ENCODE measurements around the gene AIF1L. TPM values are rescaled to one million over a fixed set of nuclear protein-coding genes. Genes with fewer than 3 reads are reported as not detected.

AIF1L gene
- polyA plus RNA-seq, 1 donor (not counting 4 experiments of a cell fraction or from before 2014, with no cell fraction given), result 1.5 TPM

DNA sequence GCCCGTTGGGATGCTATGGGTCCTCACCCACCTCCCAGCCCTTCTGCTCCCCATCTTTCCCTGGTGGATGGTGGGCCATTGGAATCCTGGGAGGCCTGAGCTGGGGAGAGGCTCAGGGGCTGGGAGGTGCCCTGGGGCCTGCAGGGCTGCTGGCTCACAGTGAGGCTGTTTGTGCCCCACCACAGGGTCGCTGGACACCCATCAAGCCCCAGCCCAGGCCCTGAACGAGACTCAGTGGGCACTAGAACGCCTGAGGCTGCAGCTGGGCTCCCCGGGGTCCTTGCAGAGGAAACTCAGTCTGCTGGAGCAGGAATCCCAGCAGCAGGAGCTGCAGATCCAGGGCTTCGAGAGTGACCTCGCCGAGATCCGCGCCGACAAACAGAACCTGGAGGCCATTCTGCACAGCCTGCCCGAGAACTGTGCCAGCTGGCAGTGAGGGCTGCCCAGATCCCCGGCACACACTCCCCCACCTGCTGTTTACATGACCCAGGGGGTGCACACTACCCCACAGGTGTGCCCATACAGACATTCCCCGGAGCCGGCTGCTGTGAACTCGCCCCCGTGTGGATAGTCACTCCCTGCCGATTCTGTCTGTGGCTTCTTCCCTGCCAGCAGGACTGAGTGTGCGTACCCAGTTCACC, 4.9 kb upstream of the AIF1L start:
- H3K9me1 ChIP-seq (ENCODE audit: control insufficient read depth, extremely low read depth, insufficient read depth, low read length), result no peaks in the 10 kb centered on the region
- DNase-seq (ENCODE audit: low read depth, low spot score), result no peak
- H4K20me1 ChIP-seq (ENCODE audit: control insufficient read depth, extremely low read depth, insufficient read depth, low read length), result no peaks in the 10 kb centered on the region
- no peak overlapping the region for H3K4me2 ChIP-seq (ENCODE audit: control insufficient read depth, extremely low read depth, insufficient read depth, low read depth, low read length)
- FAIRE-seq, result no peak
- H2AFZ ChIP-seq (ENCODE audit: control insufficient read depth, low read length), result no peak overlapping the region
- H3K4me3 ChIP-seq (ENCODE audit: control insufficient read depth in 2 of 3, extremely low read depth in 1 of 3, insufficient read depth in 2 of 3, low read depth in 1 of 3, low read length in 3 of 3), result no peak overlapping the region
- no peaks in the 10 kb centered on the region for H3K79me2 ChIP-seq (ENCODE audit: control insufficient read depth, insufficient read depth, low read length)
- dilution Hi-C loops (cut with MboI; ENCODE audit: extremely low pct_ligation_motif_present, low sequenced_read_pairs), result no loop called here
- peaks cover 15% of the 10 kb centered on the region for H3K27me3 ChIP-seq (ENCODE audit: control insufficient read depth, extremely low read depth, insufficient read depth, low read length)
- no peaks in the 10 kb centered on the region for H3K9me3 ChIP-seq (ENCODE audit: control insufficient read depth, low read depth, low read length)
- peaks cover 6% of the 10 kb centered on the region for H3K4me1 ChIP-seq (ENCODE audit: control insufficient read depth, extremely low read depth, insufficient read depth, low read length)
- TF ChIP-seq, protein P1, sequence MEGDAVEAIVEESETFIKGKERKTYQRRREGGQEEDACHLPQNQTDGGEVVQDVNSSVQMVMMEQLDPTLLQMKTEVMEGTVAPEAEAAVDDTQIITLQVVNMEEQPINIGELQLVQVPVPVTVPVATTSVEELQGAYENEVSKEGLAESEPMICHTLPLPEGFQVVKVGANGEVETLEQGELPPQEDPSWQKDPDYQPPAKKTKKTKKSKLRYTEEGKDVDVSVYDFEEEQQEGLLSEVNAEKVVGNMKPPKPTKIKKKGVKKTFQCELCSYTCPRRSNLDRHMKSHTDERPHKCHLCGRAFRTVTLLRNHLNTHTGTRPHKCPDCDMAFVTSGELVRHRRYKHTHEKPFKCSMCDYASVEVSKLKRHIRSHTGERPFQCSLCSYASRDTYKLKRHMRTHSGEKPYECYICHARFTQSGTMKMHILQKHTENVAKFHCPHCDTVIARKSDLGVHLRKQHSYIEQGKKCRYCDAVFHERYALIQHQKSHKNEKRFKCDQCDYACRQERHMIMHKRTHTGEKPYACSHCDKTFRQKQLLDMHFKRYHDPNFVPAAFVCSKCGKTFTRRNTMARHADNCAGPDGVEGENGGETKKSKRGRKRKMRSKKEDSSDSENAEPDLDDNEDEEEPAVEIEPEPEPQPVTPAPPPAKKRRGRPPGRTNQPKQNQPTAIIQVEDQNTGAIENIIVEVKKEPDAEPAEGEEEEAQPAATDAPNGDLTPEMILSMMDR (optimal IDR thresholded peaks at IDR 0.05 in 1 of 3, IDR thresholded peaks at IDR 0.05 in 1 of 3, conservative IDR thresholded peaks at IDR 0.05 in 1 of 3; ENCODE audit: extremely low read depth in 1 of 3, insufficient read depth in 2 of 3, low read length in 3 of 3), result no peak
- no peak for TF ChIP-seq EZH2 (IDR thresholded peaks at IDR 0.05; ENCODE audit: low read length)
- no peaks in the 10 kb centered on the region for H3K36me3 ChIP-seq (ENCODE audit: control insufficient read depth in 2 of 2, extremely low read depth in 1 of 2, insufficient read depth in 2 of 2, low read length in 2 of 2)
- H3K9ac ChIP-seq (ENCODE audit: control insufficient read depth, extremely low read depth, insufficient read depth, low read length), result no peak overlapping the region
- H3K27ac ChIP-seq (ENCODE audit: control insufficient read depth, insufficient read depth, low read length), result no peak overlapping the region

DNA sequence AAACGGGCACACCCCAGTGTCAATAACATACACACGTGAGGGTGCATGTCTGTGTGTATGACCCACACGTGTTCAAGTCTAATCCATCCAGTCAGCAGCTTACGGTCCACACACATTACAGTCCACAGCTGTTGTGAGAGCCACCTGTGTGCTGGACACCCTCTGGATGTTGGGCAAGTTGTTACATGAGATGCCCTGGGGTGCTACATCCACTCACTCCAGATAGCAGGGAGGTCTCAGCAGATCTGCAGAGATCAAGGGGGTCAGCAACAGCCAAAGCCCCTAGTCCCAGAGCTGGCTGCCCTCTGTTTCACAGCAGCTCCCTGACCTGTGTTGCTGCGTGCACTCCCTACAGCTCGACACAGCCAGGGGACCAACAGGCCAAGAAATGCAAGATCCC, 4.3 kb upstream of the AIF1L start:
- FAIRE-seq (no peak), DNase-seq (ENCODE audit: low read depth, low spot score) (no peak)
- Histone ChIP-seq H3K27me3 (ENCODE audit: control insufficient read depth, extremely low read depth, insufficient read depth, low read length) (peaks cover 21% of the 10 kb centered on the region), H3K79me2 (ENCODE audit: control insufficient read depth, insufficient read depth, low read length) (no peaks in the 10 kb centered on the region), H3K9me1 (ENCODE audit: control insufficient read depth, extremely low read depth, insufficient read depth, low read length) (no peaks in the 10 kb centered on the region), H3K9me3 (ENCODE audit: control insufficient read depth, low read depth, low read length) (no peaks in the 10 kb centered on the region), H3K9ac (ENCODE audit: control insufficient read depth, extremely low read depth, insufficient read depth, low read length) (no peak overlapping the region), H3K4me2 (ENCODE audit: control insufficient read depth, extremely low read depth, insufficient read depth, low read depth, low read length) (no peak overlapping the region), H3K36me3 (ENCODE audit: control insufficient read depth in 2 of 2, extremely low read depth in 1 of 2, insufficient read depth in 2 of 2, low read length in 2 of 2) (no peaks in the 10 kb centered on the region), H3K4me3 (ENCODE audit: control insufficient read depth in 2 of 3, extremely low read depth in 1 of 3, insufficient read depth in 2 of 3, low read depth in 1 of 3, low read length in 3 of 3) (no peak overlapping the region), H3K4me1 (ENCODE audit: control insufficient read depth, extremely low read depth, insufficient read depth, low read length) (peaks cover 6% of the 10 kb centered on the region), H3K27ac (ENCODE audit: control insufficient read depth, insufficient read depth, low read length) (no peak overlapping the region), H4K20me1 (ENCODE audit: control insufficient read depth, extremely low read depth, insufficient read depth, low read length) (no peaks in the 10 kb centered on the region), H2AFZ (ENCODE audit: control insufficient read depth, low read length) (no peak overlapping the region)
- TF ChIP-seq, protein P1 (optimal IDR thresholded peaks at IDR 0.05 in 1 of 3, IDR thresholded peaks at IDR 0.05 in 1 of 3, conservative IDR thresholded peaks at IDR 0.05 in 1 of 3; ENCODE audit: extremely low read depth in 1 of 3, insufficient read depth in 2 of 3, low read length in 3 of 3), result no peak
- no peak for TF ChIP-seq EZH2 (IDR thresholded peaks at IDR 0.05; ENCODE audit: low read length)
- dilution Hi-C loops (cut with MboI; ENCODE audit: extremely low pct_ligation_motif_present, low sequenced_read_pairs), result no loop called here
